ENCODE measurements around the gene TMEM222. TPM values are rescaled to one million over a fixed set of nuclear protein-coding genes. Genes with fewer than 3 reads are reported as not detected.
A peak's percentile ranks its signal among the peaks of the same experiment; 100 is the strongest.

Gene TMEM222
- total RNA-seq, 2 experiments from 2014 or later, result 22.0 to 25.4 TPM

- no peak for ATAC-seq
- ChIA-PET CTCF (interaction anchor here (0.8 to 8.2 kb wide), 11 partner anchors 8 to 68 kb away, joined by 3 to 91 read pairs (median 7); partner anchors contain the start of gene CD164L2), POLR2A (interaction anchor here (0.6 to 3.2 kb wide), 9 partner anchors 9 to 303 kb away, joined by 3 to 31 read pairs (median 3); no protein-coding TSS in a partner anchor)
- Mint-ChIP-seq H3K27me3 (no peaks in the 10 kb centered on the region), H3K4me1 (ENCODE audit: low read depth) (peaks cover 22% of the 10 kb centered on the region), H3K9me3 (no peaks in the 10 kb centered on the region), H3K4me3 (peak overlapping the region; percentile 82), H3K36me3 (ENCODE audit: low read depth) (no peaks in the 10 kb centered on the region), H3K27ac (peak overlapping the region; percentile 37)
- intact Hi-C loops (cut with micrococcal nuclease), result no loop called here
- no peak for DNase-seq
- no peak for TF ChIP-seq CTCF (IDR thresholded peaks at IDR 0.05)
Measured at GRCh38 chr1:27364696-27365371, 42.9 kb downstream of the TMEM222 start.

- H3K4me3 Mint-ChIP-seq, result peak overlapping the region; percentile 82
- H3K4me1 Mint-ChIP-seq (ENCODE audit: low read depth), result peaks cover 18% of the 10 kb centered on the region
- H3K36me3 Mint-ChIP-seq (ENCODE audit: low read depth), result no peaks in the 10 kb centered on the region
- ATAC-seq, result peak; percentile 76
- no peak for TF ChIP-seq CTCF (IDR thresholded peaks at IDR 0.05)
- H3K27me3 Mint-ChIP-seq, result no peaks in the 10 kb centered on the region
- DNase-seq, result peak; percentile 90
- no peaks in the 10 kb centered on the region for H3K9me3 Mint-ChIP-seq
- POLR2A ChIA-PET, result interaction anchor here (0.7 to 3.2 kb wide), 11 partner anchors 9 to 281 kb away, joined by 3 to 31 read pairs (median 3); no protein-coding TSS in a partner anchor
- intact Hi-C loops (cut with micrococcal nuclease), result no loop called here
- peak overlapping the region; percentile 71 for H3K27ac Mint-ChIP-seq
- CTCF ChIA-PET, result interaction anchor here (0.8 to 8.2 kb wide), 19 partner anchors 8 to 948 kb away, joined by 3 to 91 read pairs (median 6); partner anchors contain the start of gene CD164L2
Measured at GRCh38 chr1:27365372-27366112, 43.6 kb downstream of the TMEM222 start.

GRCh38 chr1:27366113-27366410 is 44.1 kb downstream of the TMEM222 start:
- POLR2A ChIA-PET, result interaction anchor here (0.7 to 3.2 kb wide), 10 partner anchors 10 to 156 kb away, joined by 3 to 31 read pairs (median 3); partner anchors contain the start of gene CD164L2
- Mint-ChIP-seq H3K4me1 (ENCODE audit: low read depth) (peaks cover 18% of the 10 kb centered on the region), H3K4me3 (peak overlapping the region; percentile 82), H3K9me3 (no peaks in the 10 kb centered on the region), H3K27ac (peak overlapping the region; percentile 32), H3K36me3 (ENCODE audit: low read depth) (no peaks in the 10 kb centered on the region), H3K27me3 (no peaks in the 10 kb centered on the region)
- intact Hi-C loops (cut with micrococcal nuclease), result no loop called here
- ATAC-seq, result peak; percentile 73
- DNase-seq, result peak; percentile 92
- TF ChIP-seq CTCF (IDR thresholded peaks at IDR 0.05), result no peak
- CTCF ChIA-PET, result interaction anchor here (0.9 to 8.2 kb wide), 19 partner anchors 9 to 949 kb away, joined by 3 to 91 read pairs (median 6); partner anchors contain the start of gene CD164L2

GRCh38 chr1:27366411-27367159 is 44.6 kb downstream of the TMEM222 start, which contains the start of gene MAP3K6:
MAP3K6 (minus strand) TSS chr1:27366961; CDS start chr1:27366597, 364 bp downstream.
- no peaks in the 10 kb centered on the region for H3K36me3 Mint-ChIP-seq (ENCODE audit: low read depth)
- no peaks in the 10 kb centered on the region for H3K27me3 Mint-ChIP-seq
- intact Hi-C loops (cut with micrococcal nuclease), result no loop called here
- ChIA-PET CTCF (interaction anchor here (0.7 to 8.2 kb wide), 18 partner anchors 9 to 949 kb away, joined by 3 to 91 read pairs (median 6); partner anchors contain the start of gene CD164L2), POLR2A (interaction anchor here (0.7 to 3.2 kb wide), 7 partner anchors 10 to 217 kb away, joined by 3 to 31 read pairs (median 3); partner anchors contain the start of gene CD164L2)
- peak; percentile 24 for TF ChIP-seq CTCF (IDR thresholded peaks at IDR 0.05)
- no peaks in the 10 kb centered on the region for H3K9me3 Mint-ChIP-seq
- H3K27ac Mint-ChIP-seq, result peak within 1 kb of the TSS; percentile 32
- ATAC-seq (peak; percentile 25), DNase-seq (peak; percentile 59)
- peak within 1 kb of the TSS; percentile 82 for H3K4me3 Mint-ChIP-seq
- H3K4me1 Mint-ChIP-seq (ENCODE audit: low read depth), result peaks cover 18% of the 10 kb centered on the region

Measured in activated CD8-positive, alpha-beta T cell treated with anti-CD3 and anti-CD28 coated beads for 36 hours (primary cell).